GM21390 (cell line): ENCODE data around the gene EVX2.

Experiments used
- ATAC-seq: cut with Tn5 transposase; IDR thresholded peaks from one replicate; pipeline ENCODE4 v1.9.1; 2021; ENCODE audit not compliant: unreplicated experiment

Gene EVX2

DNA sequence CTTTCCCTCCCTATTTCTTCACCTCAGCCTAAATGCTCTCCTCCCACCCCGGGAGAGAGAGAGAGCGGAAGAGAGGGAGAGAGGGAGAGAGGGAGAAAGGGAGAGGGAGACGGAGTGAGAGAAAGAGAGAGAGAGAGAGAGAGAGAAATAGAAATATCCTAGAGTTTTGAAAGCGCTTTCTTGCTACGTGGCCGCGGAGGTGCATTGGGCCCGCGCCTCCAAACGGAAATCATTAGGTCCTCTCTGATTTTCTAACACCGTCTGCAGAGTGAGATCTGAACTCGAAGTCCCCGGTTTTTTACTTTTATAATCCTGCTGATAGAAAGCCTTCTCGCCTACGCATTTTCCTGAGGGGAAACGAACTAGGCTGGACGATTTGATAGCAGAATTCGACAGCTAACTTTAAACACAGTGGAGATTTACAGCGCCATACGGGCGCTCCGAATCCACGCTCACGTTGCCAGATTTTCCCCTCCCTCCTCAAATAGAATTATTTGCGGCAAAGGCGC, 903 bp upstream of the EVX2 start:
- ATAC-seq: no peak

DNA sequence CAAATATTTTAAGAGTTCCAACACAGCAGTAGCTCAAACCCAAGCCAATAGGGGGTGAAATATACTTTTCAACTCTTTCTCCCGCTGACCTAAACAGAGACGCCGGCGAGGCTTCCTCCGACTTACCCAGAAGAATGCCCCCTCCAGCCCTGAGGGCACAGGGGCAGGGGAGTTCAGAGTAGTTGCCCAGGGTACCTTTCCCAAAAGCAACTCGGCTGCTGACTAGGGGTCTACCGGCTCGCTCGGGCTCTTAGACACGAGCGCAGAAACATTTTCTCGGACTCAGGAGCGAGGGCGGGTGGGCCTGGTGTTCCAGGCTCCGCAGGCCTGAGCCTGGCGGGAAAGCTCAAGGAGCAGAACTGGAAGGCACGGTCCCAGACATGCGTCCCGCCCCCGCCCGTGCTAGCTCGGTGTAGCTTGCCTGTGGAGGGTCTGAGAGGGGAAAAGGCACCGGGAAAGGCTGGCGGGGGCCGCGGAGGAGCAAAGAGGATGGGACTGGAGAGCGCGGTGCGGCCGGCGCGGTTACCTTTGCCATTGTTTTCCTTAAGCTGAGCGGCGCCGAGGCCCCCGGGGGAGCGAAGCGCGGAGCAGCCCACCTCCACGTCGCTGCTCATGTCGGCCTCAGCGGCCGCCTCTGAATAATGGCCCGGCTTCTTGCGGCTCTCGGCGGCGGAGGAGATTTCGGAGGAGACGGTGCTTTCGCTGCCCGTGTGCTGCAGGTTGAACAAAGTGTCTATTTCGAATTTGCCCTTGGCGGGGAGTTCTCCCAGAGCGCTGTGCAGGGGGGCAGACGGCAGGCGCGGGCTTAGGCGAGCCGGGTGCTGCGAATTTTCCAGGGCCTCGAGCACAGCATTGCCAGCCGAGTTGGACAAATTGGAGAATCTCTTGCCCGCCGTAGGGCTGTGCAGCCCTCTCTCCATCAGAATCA, 674 bp downstream of the EVX2 start:
- no peak for ATAC-seq

DNA sequence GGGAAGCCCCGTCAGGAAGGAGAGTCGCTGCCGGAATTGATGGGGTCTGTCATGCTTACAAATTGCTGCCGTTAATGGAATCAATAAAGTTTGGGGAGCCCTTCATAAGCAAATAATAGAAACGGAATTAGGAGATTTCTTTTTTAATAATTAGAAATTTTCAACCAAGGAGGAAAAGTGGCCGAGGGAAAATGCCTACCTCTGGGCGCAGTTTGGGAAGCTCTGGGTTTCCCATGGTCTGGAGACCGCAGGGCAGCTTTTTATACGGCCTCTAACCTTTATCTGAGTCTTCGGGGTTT, 1.3 kb downstream of the EVX2 start:
- ATAC-seq: no peak

DNA sequence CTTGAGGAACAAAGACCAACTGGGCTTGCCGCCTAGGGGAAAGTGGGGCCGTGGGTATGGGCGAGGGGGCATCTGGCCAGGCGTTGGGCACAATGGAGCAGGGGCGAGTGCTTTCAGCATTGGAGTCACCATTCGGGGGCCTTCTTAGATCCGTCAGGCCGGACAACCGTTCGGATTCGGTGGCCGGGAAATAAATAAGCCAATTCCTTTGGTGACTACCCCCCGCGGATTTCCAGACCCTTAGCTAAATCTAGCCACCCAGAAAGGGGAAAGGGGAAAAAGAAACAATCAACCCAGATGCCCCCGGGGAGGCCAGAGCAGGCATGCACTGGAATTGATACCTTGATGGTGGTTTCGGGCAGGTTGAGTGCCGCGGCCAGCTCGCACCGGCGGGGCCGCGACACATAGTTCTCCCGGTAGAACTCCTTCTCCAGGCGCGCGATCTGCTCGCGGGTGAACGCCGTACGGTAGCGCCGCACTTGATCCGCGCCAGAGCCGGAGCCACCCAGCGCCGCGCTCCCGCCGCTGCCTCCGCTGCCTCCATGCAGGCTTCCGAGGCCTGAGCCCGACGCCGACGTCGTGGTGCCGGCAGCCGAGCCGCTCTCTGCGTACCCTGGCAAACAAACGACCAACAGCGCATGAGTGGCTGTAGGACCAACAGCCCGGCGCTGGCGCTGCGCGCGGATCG, 1.8 kb downstream of the EVX2 start:
- ATAC-seq: no peak

DNA sequence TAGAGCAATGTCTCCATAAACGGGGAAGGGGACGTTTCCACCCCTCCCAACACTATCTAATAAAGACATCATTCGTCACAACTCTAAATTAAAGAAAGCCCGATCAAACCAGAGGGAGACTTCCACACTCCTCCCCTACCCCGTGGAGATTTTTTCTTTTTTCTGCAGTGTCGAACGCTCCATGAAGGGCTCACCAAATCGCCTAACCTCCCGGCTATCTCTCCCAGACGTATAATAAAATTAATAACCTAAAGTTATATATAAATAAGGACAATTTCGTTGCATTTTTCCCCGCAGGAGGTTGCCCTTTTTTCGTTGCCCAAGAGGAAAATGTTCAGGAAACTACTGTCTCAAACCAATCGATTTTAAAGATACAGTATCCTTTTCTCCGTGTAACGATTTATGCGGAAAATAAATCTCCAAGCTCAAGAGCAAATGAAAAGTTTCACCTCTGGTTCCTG, 2.4 kb downstream of the EVX2 start:
- no peak for ATAC-seq

DNA sequence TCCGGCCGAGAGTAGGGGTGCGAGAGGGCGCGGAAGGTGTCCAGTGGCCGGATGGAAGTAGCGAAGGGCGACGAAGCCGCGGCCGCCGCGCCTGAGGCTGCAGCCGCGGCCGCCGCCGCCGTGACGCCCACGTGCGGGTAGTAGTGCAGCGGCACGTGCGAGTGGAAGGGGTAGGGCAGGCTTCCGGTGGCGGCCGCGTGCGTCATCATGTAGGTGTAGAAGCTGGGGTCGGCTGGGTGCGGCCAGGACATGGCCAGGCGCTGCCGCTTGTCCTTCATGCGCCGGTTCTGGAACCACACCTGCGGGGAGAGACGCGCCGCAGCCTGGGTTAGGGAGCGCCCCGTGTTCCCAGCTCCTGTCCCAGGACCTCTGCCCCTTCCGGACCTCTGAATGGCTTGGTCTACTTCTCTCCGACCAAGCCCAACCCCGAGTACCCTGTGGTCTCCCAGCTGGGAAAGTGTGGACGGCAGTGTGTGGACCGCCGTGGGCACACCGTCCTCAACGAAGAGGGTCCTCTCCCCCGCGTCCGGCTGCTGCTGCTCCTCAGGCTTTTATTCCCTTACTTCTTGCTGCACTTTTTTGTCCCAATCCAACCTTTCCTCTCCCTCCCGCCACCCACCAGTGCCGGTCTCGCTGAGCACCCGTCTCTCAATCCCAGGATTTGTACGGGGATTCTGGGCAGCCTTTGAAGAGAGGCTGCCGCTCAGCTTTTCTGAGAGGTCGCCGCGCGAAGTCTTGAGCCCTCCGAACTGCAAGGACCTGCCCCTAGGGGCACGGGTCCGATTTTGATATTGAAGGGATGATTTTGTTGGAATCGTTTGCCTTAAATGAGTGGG, 3.0 kb downstream of the EVX2 start:
- ATAC-seq: no peak

DNA sequence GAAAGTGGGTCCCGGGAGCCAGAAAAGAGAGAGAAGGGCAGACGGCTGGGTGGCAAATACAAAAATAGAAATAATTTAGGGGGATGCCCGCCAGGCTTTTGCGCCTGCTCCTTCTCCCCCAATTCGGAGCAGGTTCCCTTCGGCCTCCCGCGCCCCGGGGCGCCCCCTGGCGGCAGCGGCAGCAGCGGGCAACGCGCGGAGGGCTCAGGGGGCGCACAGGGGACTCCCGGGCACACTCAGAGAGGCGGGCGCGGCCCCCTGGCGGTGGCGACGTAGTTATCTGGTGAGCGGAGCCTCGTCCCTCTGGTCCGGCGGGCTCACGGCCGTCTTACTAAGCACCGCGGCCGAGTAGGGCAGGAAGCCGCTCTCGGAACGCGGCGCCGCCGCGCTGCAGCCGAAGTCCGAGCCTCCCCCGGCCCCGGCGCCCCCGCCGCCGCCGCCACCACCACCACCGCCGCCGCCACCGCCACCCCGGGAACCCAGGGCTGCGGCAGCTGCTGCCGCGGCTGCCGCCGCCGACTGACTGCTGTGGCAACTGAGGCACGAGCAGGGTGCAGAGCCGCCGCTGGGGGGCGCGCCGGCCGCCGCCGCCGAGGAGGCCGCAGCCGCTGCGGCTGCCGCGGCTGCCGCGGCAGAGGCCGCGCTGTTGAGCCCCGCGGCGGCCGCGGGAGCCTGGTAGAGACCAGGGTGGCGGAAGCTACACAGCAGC, 3.8 kb downstream of the EVX2 start:
- ATAC-seq: no peak

DNA sequence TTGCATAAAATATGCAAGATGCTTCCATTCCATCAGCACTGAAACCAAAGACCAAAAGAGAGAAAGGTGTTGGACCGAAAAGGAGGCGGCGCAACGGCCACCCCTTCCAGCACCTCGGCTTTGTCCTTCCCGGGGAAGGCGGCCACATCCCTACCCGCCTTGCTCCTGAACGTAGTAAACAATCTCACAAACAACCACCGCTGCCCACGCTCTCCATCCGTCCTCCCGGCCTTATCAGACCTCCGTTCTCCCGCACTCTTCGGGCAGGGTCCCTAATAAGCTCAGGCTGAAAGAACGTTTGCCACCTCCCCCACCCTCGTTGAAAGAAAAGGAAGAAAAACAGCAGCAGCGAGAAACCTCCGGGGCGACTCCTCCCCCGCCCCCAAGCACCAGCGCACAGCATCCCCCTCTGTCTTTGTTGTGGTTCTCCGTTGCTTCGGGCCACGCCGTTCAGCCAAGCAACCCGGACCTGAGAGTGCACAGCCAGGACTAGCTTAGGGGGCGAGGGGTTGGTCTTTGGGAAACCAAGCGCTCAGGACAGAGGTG, 4.4 kb downstream of the EVX2 start:
- ATAC-seq: no peak

DNA sequence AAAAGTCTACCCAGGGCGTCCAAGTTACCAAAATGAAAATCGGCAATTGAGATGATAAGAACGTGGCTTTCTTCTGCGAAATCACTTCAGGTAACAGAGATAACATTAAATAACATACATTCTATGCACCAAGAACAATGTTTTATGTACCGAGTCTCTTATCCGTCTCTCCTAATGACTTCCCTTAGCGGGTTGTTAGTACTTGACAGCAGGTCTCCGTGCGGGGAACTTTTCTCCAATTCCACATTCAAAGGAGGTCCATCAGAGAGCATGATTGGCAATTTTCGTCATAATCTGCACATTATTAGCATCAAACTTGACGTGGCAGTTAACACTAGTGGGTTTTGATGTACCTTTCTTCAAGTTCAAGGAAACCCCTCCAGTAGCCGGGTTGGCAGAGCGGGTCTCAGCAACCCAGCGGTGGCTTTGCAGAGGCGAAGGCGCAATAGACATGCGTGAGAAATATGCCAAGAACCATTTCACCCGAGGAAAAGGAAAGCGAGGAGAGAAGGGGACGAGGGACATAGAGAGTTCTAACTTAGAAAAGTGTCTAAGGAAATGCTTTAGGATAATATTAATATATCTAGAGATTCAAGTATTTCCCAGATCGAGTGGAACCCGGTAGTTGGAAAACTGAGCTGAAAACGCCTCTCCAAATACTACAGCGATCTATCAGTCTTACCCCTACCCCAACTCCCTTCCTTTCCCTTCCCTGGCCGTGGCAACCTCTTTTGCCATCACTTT, 5.0 kb downstream of the EVX2 start:
- no peak for ATAC-seq

DNA sequence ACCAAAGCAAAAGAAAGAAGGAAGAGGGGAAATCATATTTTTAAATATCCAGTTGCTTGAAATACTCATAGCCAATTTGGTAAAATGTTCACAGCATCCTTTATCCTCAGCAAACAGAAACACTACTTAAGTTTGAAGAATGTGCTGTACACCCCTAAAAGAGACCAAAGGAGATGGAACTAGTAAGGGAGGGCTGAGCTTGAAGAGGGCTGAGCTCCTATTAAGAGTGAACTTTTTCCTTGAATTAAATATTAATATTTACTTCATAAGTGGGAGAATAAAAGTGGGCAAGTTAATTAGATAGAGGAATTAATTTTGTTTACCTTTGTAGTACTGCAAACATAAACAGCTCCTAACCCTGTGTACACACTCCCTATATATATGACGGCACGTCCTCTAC, 7.0 kb downstream of the EVX2 start:
- no peak for ATAC-seq

DNA sequence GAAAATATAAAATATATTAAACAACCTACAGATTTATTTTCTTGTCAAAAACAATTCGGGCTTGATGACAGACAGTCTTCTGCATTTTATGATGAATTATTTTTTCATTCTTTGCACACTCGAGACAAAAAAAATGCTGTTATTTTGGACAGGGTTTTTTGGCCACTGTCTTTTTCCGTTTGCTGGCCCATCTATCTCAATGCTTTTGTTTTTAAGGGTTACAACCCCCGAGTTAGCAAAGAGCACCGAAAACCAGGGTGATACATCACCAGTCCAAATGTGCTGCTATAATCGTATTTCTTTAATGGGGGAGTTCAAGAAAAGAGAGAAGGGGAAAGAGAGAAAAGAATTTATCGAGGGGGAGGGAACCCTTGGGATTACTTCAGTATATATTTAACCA, 7.7 kb downstream of the EVX2 start:
- ATAC-seq: no peak

DNA sequence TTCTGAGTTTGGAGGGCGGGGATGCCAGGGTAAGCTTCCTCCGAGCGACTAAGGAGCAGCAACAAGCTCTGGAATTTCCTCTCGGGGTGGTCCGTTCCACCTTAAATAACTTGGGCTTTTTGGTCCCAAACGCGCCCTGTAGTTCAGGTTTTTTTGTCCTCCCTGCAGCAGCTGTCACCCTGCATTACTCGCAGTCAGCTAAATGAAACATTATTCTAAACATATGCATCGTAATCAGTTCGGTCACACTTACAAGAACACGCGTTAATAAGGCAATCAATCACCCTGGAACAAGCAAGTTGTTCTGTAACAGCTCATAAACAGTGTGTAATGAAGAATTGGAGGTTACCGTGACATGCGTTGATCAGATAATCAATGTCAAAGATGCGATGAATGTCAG, 8.3 kb downstream of the EVX2 start:
- ATAC-seq: no peak

DNA sequence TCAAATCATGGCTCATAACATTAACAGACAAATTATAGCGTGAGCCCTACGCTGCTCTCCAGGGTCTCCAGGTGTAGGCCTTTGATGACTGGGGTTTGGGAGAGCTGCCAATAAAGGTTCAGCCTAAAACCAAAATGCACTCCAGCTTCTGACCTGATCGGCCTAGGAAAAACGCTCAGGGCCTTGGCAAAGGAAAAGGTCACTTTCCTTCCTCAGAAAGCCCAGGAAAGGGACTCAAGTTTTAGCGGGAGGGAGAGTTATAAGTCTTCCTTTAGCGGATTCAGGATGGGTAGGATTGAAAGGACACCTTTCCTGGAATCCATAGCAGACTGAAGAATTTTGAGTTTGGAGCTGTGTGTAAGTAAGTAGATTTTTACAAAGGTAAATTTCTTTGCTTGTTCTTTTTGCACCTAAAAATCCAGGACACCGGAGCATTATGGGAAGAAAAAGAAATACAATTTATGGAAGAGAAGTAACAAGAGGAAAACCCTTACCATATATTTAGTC, 8.8 kb downstream of the EVX2 start:
- ATAC-seq: no peak

DNA sequence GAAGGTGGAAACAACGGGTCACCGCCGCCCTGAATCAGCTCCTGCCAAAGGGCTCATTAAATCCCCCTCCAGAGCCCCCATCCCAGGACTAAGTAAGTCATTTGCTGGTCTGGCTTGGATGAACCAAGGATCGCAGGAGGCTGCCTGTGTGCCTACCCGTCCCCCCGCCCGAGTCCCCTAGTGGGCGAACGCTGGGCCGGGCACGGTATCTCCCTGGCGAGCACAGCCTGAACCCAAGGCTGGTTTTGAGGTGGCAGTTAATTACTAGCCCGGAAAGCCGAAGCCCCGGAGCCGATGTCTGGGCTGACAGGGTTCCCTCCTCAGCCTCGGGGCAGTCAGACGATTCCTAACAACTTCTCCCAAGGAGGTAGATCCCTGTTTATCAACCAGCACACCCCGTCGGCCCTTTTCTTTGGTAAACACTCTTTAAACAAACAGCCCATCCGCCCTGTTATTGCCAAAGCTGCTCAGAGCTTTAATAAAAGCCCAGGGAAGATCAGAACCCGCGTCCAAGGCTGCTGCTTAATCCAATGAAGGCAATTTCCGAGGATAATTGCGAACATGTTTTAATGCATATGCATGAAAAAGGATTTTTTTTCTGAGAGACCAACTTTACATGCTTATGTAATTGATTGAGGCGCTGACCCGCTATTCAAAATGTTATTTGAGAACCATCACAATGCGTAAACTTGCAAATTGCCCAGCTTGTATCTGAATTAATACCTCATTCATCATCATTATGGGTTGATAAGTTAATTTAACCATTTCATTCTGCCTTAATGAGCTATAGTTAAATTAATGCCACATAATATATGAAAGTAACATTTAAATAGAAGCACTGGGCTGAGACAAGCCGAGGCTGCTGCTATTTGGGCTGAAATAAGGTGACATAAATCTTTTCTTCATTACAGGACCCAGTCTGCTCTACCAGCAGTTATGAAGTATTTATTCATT, 10.5 kb downstream of the EVX2 start:
- no peak for ATAC-seq

DNA sequence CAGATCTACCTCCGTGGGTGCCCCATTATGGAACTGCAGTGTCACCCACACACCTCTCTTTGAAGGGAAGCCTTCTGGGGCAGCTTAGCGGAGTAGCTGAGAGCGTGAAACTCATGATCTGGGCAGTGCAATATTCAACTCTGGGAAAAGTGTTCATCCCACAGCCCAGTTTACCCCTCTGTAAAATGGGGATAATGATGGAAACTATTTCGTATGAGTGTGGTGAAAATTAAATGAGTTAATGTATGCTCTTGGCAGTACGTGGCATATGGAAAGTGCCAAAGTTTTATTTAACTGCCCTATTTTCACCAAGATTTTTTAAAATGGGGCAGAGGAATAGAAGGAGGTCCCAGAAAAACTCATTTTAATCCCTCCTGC, 11.5 kb downstream of the EVX2 start:
- ATAC-seq: no peak

DNA sequence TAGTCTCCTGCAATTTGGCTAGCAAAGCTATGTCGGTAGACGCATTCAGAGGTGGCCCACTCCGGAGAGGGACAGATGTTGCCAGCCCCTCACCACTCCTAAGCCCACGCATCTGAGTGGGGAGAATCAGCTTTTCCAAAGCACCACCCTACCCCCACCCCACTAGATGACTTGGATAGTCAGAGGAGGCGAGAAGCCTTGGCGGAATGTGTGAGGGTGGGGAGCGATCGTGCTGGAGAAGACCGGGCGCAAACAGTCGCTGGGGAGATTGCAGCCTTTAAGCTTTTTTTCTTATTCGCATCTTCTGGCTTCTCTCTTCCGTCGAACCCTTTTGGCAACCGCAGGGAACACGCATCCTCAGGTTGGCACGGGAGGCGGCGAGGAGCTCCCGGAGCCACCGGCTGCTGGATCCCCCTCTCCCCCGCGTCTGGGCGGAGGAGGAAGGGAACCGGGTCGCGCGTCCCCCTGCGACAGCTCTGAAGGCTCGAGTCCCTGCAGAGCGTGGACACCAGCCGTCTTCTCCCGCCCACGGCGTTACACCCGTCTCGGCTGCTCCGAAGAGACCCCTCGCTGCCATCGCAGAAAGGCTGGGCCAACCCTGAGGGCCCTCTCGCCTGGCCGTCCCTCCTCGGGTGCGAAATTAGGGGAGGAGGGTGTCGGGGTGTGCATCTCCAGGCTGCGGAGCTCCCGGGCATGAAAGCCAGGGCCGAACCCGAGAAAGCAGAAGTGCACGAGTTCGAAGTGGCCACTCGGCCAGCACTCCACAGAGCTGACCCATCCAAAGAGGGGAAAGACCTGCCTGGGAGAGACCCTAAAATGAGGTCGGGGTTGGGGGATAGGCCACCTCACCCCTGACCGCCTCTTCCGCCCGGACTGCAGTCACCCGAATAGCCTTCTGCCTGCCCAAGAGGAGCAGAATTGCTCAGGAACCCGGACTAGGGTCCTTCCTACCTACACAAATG, 12.2 kb downstream of the EVX2 start:
- no peak for ATAC-seq

DNA sequence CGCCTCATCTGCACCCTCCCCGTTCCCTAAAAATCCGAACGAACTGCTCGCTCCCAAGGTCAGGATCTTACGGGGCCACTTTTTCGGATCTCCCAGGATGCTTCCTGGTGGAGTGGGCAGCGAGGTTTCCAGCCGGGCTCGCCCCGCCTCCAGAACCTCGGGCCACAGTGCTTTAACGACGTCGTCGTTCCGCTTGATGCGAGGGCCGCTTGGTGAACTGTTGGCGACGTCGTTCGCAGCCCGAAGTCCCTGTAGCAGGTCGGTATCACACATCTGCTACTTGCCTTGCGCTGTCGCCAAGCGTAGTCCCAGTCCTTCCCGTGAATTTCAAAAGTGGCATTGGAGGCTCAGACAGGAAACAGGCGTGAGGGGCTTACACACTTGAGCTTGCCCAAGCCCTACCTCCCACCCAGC, 15.3 kb downstream of the EVX2 start:
- no peak for ATAC-seq
